ENCODE results near the gene TMEM165.

Gene TMEM165

GRCh38 chr4:55447108-55447708, 51.5 kb downstream of the TMEM165 start:
- TF ChIP-seq CTCF (IDR thresholded peaks at IDR 0.05): no peak

DNA sequence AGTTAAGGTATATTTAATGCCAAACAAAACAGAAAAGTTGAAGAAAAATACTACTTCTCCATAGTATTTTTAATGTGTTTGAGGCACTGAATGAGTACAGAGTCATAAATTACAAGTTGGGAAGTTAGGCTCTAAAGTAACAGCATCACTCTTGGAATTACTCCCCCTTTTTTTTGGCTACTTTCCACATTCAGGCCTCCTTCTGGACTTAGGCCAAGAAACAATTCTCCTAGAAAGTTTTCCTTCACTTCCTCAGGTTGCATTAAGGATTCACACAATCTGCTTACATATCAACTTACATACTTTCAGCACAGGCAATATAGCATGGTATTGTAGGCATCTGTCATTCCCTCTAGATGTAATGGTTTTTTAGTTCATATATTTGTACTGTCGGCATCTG, 52.1 kb downstream of the TMEM165 start:
- no peak for TF ChIP-seq CTCF (IDR thresholded peaks at IDR 0.05)

- no peak for TF ChIP-seq CTCF (IDR thresholded peaks at IDR 0.05)
These were observed 54.8 kb downstream of the TMEM165 start for GRCh38 chr4:55450566-55450965.

GRCh38 chr4:55458164-55458563, 62.4 kb downstream of the TMEM165 start:
- no peak for TF ChIP-seq CTCF (IDR thresholded peaks at IDR 0.05)

DNA sequence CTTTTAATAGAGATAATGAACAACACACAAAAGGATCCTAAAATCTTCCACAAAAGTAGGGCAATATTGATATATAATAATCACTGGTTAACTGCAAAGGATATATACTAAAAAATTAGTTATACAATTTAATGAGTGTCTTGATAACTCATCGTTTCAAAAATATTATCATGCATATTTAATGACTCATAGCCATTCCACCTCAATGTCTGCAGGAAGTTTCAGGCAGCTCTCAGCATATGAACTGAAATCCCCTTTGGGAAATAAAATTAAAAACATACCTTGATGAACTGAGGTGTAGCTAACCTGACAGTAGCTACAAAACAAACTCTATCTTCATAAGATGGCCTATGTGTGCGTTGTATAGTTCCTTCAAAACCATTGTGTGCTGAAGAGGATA, 62.9 kb downstream of the TMEM165 start:
- no peak for TF ChIP-seq CTCF (IDR thresholded peaks at IDR 0.05)

DNA sequence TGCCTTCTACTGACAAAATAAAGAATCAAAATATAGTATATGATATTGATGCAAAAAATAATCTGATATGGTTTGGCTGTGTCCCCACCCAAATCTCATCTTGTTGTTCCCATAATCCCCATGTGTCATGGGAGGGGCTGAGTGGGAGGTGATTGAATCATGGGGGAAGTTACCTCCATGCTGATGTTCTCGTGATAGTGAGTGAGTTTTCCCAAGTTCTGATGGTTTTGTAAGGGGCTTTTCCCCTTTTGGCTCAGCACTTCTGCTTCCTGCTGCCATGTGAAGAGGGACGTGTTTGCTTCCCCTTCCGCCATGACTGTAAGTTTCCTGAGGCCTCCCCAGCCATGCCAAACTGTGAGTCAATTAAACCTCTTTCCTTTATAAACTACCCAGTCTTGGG, 70.2 kb downstream of the TMEM165 start:
- no peak for TF ChIP-seq CTCF (IDR thresholded peaks at IDR 0.05)

DNA sequence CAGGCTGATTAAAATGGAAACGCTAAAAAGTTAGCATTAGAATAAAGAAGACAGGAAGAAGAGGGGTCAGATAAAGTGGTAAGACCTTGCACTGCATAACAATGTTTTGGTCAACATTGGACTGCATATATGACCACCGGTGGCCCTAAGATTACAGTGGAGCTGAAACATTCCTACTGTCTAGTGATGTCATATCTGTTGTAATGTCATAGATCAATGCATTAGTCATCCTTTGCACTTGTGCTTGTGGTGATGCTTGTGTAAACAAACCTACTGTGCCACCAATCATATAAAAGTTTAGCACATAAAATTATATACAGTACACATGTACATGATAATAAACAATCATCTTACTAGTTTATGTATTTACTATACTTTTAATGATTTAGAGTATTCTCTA, 73.0 kb downstream of the TMEM165 start:
- no peak for TF ChIP-seq CTCF (IDR thresholded peaks at IDR 0.05)

DNA sequence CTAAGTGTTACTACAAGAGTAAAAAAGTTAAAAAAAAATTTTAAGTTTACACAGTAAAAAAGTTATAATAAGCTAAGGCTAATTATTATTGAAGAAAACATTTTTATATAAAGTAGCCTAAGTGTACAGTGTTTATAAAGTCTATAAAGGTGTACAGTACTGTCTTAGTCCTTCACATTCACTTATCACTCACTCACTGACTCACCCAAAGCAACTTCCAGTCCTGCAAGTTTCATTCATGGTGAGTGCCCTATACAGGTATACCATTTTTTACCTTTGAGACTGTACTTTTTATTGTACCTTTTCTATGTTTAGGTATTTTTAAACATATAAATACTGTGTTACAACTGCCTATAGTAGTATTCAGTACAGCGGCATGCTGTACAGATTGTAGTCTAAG, 74.2 kb downstream of the TMEM165 start:
- TF ChIP-seq CTCF (IDR thresholded peaks at IDR 0.05): no peak

Data from LNCAP (cell line).